HG03520 (cell line): ENCODE measurements around the gene LHCGR.

Experiments used
- ATAC-seq: cut with Tn5 transposase; IDR thresholded peaks from one replicate; pipeline ENCODE4 v1.9.1; 2021; ENCODE audit warnings: mild to moderate bottlenecking, moderate library complexity; ENCODE audit not compliant: unreplicated experiment

The LHCGR gene

DNA sequence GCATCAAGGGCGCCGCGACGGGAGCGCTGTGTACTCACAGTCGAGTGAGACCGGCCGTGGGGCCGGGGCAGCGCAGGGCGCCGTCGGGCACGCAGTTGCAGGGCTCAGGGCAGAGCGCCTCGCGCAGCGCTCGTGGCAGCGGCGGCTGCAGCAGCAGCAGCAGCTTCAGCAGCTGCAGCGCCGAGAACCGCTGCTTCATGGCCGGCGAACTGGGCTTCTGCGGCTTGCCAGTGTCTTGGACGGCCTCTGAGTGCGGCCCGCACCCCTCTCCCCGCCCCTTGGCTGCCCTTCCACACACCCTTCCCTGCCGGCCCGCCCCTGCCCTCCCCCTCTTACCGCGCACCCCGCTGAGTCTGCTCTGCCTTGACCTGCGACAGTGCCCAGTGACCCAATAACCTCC is at the start of gene LHCGR:
LHCGR (minus strand) TSS at position 252 of the 400 bp plus-strand sequence; CDS start at position 199, 53 bp downstream.
- no peak for ATAC-seq

DNA sequence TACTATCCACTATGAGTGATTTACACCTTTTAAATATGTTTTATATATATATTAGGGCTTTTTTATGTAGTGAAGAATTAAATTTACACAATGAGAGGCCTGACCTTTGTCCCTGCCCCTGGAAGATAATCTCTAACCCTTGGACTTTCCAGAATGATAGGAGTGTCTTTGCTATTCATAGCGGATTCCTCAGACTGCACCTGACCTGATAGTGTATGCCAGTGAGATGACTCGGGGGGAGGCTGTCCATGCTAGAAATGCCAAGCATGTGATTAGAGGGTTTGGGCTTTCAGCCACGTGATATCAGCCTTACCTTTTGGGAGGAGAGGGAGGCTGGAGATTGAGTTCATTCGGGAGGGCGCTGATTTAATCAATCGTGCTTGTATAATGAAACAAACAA is 44.1 kb upstream of the LHCGR start:
- ATAC-seq, result no peak

- no peak for ATAC-seq
Measured at GRCh38 chr2:48795065-48795464, 39.5 kb upstream of the LHCGR start.

- no peak for ATAC-seq
Measured at GRCh38 chr2:48793671-48794070, 38.1 kb upstream of the LHCGR start.

DNA sequence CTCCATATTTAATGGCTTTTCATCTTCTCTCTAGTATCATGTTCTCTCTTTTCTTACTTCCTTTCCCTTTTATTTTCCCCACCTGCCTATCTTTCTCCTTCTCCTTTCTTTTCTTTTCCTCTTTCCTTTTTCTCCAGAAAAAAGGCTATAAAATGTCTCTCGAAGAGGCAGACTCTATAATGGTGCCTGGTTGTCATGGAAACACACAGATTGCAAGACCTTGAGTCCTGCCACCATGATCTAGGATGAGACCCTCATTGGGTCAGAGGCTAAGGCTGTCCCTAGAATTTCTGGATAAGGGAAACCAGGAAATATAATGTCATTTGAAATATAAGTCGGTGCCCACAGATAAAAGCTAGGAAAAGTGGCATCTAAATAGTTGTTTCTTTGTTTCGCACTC is 36.5 kb upstream of the LHCGR start:
- ATAC-seq, result no peak

GRCh38 chr2:48790407-48791170 is 35.1 kb upstream of the LHCGR start:
- ATAC-seq, result no peak

- no peak for ATAC-seq
Measured at GRCh38 chr2:48787580-48787979, 32.1 kb upstream of the LHCGR start.

GRCh38 chr2:48781366-48781765 is 25.8 kb upstream of the LHCGR start:
- ATAC-seq, result no peak

GRCh38 chr2:48779019-48779716 is 23.6 kb upstream of the LHCGR start:
- ATAC-seq, result no peak

GRCh38 chr2:48774251-48774650 is 18.7 kb upstream of the LHCGR start:
- no peak for ATAC-seq

GRCh38 chr2:48771241-48772014 is 15.9 kb upstream of the LHCGR start:
- ATAC-seq, result no peak

GRCh38 chr2:48770181-48770580 is 14.7 kb upstream of the LHCGR start:
- ATAC-seq, result no peak

DNA sequence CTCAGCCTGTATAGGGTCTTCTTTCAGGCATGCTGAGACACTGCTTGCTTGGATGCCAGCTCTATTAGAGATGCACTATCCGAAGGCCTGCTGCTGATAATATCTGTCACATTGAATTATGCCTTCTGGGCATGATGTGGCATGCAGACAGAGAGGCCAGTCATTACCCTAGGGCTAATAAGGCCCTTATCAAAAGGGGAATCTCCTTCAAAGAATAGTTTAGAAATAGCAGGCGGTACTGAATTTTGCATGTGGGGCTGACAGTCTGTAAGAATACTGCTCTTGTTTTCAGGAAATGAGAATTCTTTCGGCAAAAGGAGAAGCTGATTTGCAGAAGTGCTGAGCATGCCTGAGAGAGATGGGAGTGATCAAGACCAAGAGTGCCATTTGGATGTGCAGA is 13.1 kb upstream of the LHCGR start:
- no peak for ATAC-seq

GRCh38 chr2:48767330-48767729 is 11.8 kb upstream of the LHCGR start:
- no peak for ATAC-seq

DNA sequence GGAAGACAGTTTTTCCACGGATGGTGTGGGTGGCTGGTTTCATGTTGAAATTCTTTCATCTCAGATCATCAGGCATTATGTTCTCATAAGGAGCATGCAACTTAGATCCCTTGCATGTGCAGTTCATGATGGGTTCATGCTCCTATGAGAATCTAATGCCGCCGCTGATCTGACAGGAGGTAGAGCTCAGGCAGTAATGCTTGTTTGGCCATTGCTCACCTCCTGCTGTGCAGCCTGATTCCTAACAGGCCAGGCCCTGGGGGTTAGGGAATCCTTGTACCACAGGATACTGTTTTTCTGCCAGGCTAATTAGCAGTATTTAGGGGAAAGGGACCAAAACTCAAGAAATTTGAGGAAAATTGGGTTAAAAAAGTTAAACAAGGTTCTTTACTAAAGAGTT is 5.3 kb upstream of the LHCGR start:
- no peak for ATAC-seq

- no peak for ATAC-seq
Measured at GRCh38 chr2:48759682-48760081, 4.2 kb upstream of the LHCGR start.

DNA sequence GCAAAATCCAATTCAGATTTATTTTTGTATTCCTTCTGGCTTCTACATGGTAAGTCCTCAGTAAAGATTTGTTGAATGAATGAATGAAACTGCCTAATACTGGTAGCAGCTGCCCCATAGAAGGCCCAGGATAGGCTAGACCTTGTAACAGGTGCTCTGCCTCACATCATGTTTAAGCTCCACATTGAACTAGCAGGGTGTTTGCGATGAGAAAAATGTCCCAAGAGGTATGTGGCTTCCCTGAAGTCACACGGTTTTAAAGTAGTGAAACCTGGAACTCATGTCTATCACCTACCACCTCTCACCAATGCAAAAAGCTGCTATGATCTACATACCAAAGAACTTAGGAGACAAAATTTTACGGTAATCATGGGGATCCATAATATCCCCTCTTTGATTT is 765 bp upstream of the LHCGR start:
- ATAC-seq, result no peak

- ATAC-seq, result no peak
Measured at GRCh38 chr2:48754874-48755273, 650 bp downstream of the LHCGR start.

DNA sequence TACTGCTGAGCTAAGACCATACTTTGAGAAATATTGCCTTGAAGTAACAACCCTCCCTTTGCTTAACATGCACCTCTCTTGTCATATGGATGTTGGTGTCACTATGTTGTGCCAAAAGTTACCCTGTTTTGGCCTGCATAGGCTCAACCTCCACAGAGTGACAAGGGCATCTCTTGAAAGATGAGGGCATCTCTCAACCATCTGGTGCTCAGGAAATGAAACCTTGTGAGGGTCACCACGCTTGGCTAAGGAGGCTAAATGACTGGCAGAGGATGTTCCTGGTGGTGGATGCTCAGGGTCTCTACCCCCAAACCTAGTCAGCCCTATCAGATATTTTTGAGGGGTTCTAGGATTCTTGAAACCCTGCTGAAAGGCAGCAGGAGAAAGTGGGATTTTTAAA is 2.3 kb downstream of the LHCGR start:
- no peak for ATAC-seq

DNA sequence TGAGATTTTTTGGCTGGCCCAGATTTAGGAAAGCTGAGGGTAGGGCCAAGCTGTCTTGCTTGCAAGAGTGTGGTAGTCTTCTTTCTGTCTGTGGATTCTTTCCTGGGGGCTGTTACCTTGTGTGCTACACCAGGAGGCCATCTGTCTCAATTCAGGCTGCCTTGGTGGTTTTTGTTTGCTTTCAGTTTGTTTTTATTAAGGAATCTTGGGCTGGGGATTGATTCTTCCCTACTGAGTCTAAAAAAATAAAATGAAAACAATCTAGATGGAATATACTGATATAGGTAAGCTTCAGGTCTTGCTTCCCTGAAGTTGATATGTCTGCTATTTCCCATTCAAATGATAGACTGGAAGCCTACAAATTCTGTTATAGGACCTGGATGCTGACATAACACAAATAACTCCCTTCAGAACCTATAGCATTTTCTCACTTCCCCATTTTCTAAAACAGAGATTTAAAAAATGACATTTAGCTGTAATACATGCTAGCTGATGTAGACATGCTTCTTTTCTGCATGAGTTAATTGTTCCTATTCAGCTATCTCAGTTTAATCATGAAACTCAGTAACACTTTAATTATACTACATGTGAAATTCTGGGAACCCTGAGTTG is 5.3 kb downstream of the LHCGR start:
- peak; percentile 73 for ATAC-seq
